GM23248 (cell line): Measurements from ENCODE around the gene KSR2. TPM values are rescaled to one million over a fixed set of nuclear protein-coding genes. Genes with fewer than 3 reads are reported as not detected.

Experiments
- DNase-seq: peaks from one replicate; pipeline ENCODE4 v3.0.0-alpha.2; 2015
- H2AFZ ChIP-seq: fragments of 200-600 bp; sonication (generic); 2 replicates; pipeline ENCODE4 v1.6.1; 2016; ENCODE audit warnings: antibody characterized with exemption
- H3F3A ChIP-seq: fragments of 200-600 bp; sonication (generic); 2 replicates; pipeline ENCODE4 v1.6.1; 2016; ENCODE audit warnings: mild to moderate bottlenecking, antibody characterized with exemption, mixed run types; ENCODE audit not compliant: insufficient read depth
- H3K27ac ChIP-seq: fragments of 200-600 bp; sonication (generic); 2 replicates; pipeline ENCODE4 v1.5.1; 2016; ENCODE audit warnings: mild to moderate bottlenecking
- H3K27me3 ChIP-seq: fragments of 200-600 bp; sonication (generic); replicated peaks from 2 replicates; pipeline ENCODE4 v1.6.1; 2016; ENCODE audit warnings: mild to moderate bottlenecking; ENCODE audit not compliant: insufficient read depth
- H3K36me3 ChIP-seq: fragments of 200-600 bp; sonication (generic); 2 replicates; pipeline ENCODE4 v1.6.1; 2016; ENCODE audit warnings: low read depth, mild to moderate bottlenecking
- H3K4me1 ChIP-seq: fragments of 200-600 bp; sonication (generic); 2 replicates; pipeline ENCODE4 v1.6.1; 2016; ENCODE audit warnings: mild to moderate bottlenecking; ENCODE audit not compliant: insufficient read depth
- H3K4me2 ChIP-seq: fragments of 200-600 bp; sonication (generic); one replicate; pipeline ENCODE4 v1.6.1; 2016; ENCODE audit warnings: mild to moderate bottlenecking; ENCODE audit not compliant: unreplicated experiment
- H3K4me3 ChIP-seq: fragments of 200-600 bp; sonication (generic); 2 replicates; pipeline ENCODE4 v1.5.1; 2016; ENCODE audit warnings: mild to moderate bottlenecking
- H3K79me2 ChIP-seq: fragments of 200-600 bp; sonication (generic); 2 replicates; pipeline ENCODE4 v1.6.1; 2016; ENCODE audit warnings: mild to moderate bottlenecking; ENCODE audit not compliant: insufficient read depth
- H3K9ac ChIP-seq: fragments of 200-600 bp; sonication (generic); 2 replicates; pipeline ENCODE4 v1.6.1; 2016; ENCODE audit warnings: mild to moderate bottlenecking
- H3K9me2 ChIP-seq: fragments of 200-600 bp; sonication (generic); 2 replicates; pipeline ENCODE4 v1.6.1; 2016; ENCODE audit warnings: mixed run types, mild to moderate bottlenecking, moderate library complexity; ENCODE audit not compliant: insufficient read depth
- H3K9me3 ChIP-seq: fragments of 200-600 bp; sonication (generic); one replicate; pipeline ENCODE4 v1.6.1; 2017; ENCODE audit warnings: low read depth
- H4K20me1 ChIP-seq: fragments of 200-600 bp; sonication (generic); 2 replicates; pipeline ENCODE4 v1.6.0; 2016; ENCODE audit not compliant: insufficient read depth
- EZH2 ChIP-seq: fragments of 200-600 bp; sonication (generic); IDR thresholded peaks from 2 replicates; pipeline ENCODE4 v1.6.1; 2018; ENCODE audit warnings: antibody characterized with exemption, mild to moderate bottlenecking; ENCODE audit not compliant: insufficient read depth, poor library complexity, severe bottlenecking
- EZH2phosphoT487 ChIP-seq: fragments of 200-600 bp; sonication (generic); IDR thresholded peaks from 2 replicates; pipeline ENCODE4 v1.6.1; 2018; ENCODE audit warnings: antibody characterized with exemption, moderate library complexity, mild to moderate bottlenecking, low read depth; ENCODE audit not compliant: insufficient read depth
- WGBS, 2 experiments: methylation state at CpG; one replicate each; pipeline ENCODE4 v1.1.6; 2015 to 2017; ENCODE audit warnings: low lambda C conversion rate in 2 of 2, low coverage in 1 of 2; ENCODE audit errors: missing lambda C conversion rate in 2 of 2; 5-methylcytosine and 5-hydroxymethylcytosine counted together
- in situ Hi-C: fragments of 300-500 bp; cut with MboI; formaldehyde crosslinking; loops from 2 replicates; pipeline ENCODE4 v1.15.0; 2020
- polyA plus RNA-seq: library from polyadenylated mRNA; unstranded; fragments of >200 nt; fragmentation: Nextera tagmentation; extraction: Ambion mirVana; gene quantifications from 2 replicates; pipeline ENCODE4 v1.2.1, GENCODE V29; 2016
- total RNA-seq: library from RNA; depleted of rRNA; stranded (reverse); fragments of >200 nt; shearing (Covaris generic); gene quantifications from 2 replicates; pipeline ENCODE4 v1.2.3, GENCODE V29; 2014

KSR2 gene
- total and polyA plus RNA-seq, 2 experiments from 2014 or later, result not detected

DNA sequence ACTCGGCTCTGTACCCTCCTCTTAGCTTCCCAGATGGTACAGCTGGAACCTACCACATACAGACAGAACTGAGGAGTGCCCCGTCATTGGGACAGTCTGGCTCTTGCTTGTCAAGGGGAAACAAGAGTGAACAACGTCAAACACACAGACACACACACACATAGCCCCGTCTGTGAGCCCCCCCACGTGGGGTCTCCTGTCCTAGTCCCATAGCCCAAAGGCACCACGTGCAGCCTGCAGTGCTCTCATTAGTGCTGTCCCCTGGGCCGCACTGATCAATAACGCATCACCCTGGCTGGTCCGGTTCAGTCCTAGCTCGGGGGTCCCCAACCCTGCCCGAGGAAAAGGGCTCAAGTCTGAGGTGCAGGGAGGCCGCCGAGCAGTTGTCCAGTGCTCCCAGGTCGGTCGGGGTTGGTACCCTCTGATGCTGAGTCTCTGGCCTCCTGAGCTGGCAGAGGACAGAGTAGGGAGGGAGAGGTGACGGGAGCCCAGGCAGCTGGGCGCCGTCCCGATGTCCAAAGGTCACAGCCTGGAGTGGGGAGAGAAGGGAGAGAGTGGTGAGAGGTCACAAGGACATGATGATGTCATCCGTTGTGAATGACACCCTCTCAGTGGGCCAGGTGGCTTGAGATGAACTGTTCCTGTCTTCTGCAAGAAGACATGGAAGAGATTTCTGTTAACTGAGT, 502.0 kb downstream of the KSR2 start:
- Histone ChIP-seq H3K9me3 (no peaks in the 10 kb centered on the region), H3K27ac (no peak overlapping the region), H3K9me2 (no peaks in the 10 kb centered on the region), H4K20me1 (no peaks in the 10 kb centered on the region), H3K4me2 (no peak overlapping the region), H2AFZ (no peak overlapping the region), H3K4me1 (no peaks in the 10 kb centered on the region), H3F3A (no peaks in the 10 kb centered on the region), H3K79me2 (no peaks in the 10 kb centered on the region), H3K9ac (no peak overlapping the region), H3K27me3 (no peaks in the 10 kb centered on the region), H3K4me3 (no peak overlapping the region), H3K36me3 (no peaks in the 10 kb centered on the region)
- in situ Hi-C loops, result no loop called here
- DNase-seq, result no peak
- TF ChIP-seq EZH2, result no peak
- no peak for TF ChIP-seq EZH2phosphoT487
- WGBS, 2 experiments, result 45 to 53% methylated on average over 18 to 20 of the region's 20 CpGs

DNA sequence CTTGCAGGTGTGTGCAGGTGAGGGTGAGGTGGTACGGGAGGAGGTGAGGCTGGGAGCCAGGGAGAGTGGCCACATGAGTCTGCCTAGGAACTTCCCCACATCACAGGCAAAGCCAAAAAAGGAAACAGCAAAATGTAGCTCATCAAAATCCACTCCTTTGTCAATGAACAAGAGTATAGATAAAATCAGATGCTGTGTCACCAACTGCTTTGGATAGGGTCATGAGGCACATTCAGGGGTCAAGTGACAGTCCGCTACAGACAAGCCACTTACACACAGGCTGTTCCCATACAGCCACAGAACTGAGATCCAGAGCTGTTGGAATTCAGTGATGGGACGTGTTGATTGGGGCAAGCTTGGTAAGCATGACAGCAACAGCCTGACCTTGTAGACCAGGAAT, 507.1 kb downstream of the KSR2 start:
- Histone ChIP-seq H3K9me3 (no peaks in the 10 kb centered on the region), H3K27me3 (no peaks in the 10 kb centered on the region), H3K4me3 (no peak overlapping the region), H3K9ac (no peak overlapping the region), H3K4me1 (no peaks in the 10 kb centered on the region), H2AFZ (no peak overlapping the region), H3K9me2 (no peaks in the 10 kb centered on the region), H3K79me2 (no peaks in the 10 kb centered on the region), H3F3A (no peaks in the 10 kb centered on the region), H4K20me1 (no peaks in the 10 kb centered on the region), H3K27ac (no peak overlapping the region), H3K4me2 (no peak overlapping the region), H3K36me3 (no peaks in the 10 kb centered on the region)
- no peak for TF ChIP-seq EZH2phosphoT487
- no peak for TF ChIP-seq EZH2
- WGBS, 2 experiments, result 29 to 37% methylated on average over 3 of the region's 3 CpGs
- DNase-seq, result no peak
- in situ Hi-C loops, result no loop called here

DNA sequence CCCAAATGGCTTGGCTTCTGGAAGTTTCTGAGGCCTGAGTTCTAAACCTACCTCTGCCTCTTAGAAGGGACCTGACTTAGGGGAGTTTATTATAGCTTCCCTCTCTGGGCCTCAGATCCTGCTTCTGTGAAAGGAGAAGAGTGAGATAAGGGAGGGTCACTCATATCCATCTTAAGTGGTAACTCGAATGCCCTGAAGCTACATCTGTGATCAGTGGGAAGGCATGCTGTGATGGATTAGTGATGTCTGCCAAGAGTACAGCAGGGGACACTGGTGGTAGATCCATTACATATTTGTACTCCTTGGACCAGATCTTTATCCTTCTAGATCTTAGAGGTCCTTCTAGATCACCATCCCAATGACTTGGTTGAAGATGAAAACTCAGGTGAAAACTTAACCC, 509.6 kb downstream of the KSR2 start:
- 10 to 30% methylated on average over 1 of the region's 1 CpG for WGBS, 2 experiments
- in situ Hi-C loops, result no loop called here
- no peak for TF ChIP-seq EZH2phosphoT487
- TF ChIP-seq EZH2, result no peak
- Histone ChIP-seq H3K4me3 (no peak overlapping the region), H3F3A (no peaks in the 10 kb centered on the region), H3K4me2 (no peak overlapping the region), H4K20me1 (no peaks in the 10 kb centered on the region), H3K27me3 (no peaks in the 10 kb centered on the region), H3K79me2 (no peaks in the 10 kb centered on the region), H3K4me1 (no peaks in the 10 kb centered on the region), H3K9ac (no peak overlapping the region), H3K27ac (no peak overlapping the region), H2AFZ (no peak overlapping the region), H3K9me3 (no peaks in the 10 kb centered on the region), H3K36me3 (no peaks in the 10 kb centered on the region), H3K9me2 (no peaks in the 10 kb centered on the region)
- DNase-seq, result no peak

DNA sequence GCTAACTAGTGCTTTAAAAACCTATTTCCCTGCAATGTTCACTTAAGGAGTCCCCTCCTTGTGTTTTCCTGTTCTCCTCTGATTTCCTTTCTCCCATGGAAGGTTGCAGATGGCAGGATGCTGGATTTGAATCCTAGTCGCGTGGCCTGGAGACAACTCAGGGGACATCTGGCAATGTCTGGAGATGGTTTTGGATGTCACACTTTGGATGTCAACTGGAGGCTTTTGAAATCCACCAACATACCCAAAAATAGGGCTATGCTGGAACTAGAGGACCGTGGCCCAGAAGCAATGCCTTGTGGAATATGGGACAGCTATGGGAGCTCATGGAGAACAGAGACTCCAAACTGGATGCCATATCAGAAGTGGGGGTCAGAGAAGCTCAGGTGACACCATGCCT, 511.6 kb downstream of the KSR2 start:
- TF ChIP-seq EZH2phosphoT487 (no peak), EZH2 (no peak)
- Histone ChIP-seq H3K4me1 (no peaks in the 10 kb centered on the region), H2AFZ (no peak overlapping the region)

More for the DNA sequence above, 511.6 kb downstream of the KSR2 start:
- no peak overlapping the region for H3K4me2 ChIP-seq
- H3F3A ChIP-seq, result no peaks in the 10 kb centered on the region
- H4K20me1 ChIP-seq, result no peaks in the 10 kb centered on the region
- no peak overlapping the region for H3K4me3 ChIP-seq
- in situ Hi-C loops, result no loop called here
- no peak for DNase-seq
- no peaks in the 10 kb centered on the region for H3K79me2 ChIP-seq
- no peak overlapping the region for H3K27ac ChIP-seq
- no peaks in the 10 kb centered on the region for H3K9me3 ChIP-seq
- H3K9ac ChIP-seq, result no peak overlapping the region
- no peaks in the 10 kb centered on the region for H3K36me3 ChIP-seq
- no peaks in the 10 kb centered on the region for H3K27me3 ChIP-seq
- H3K9me2 ChIP-seq, result no peaks in the 10 kb centered on the region
- WGBS, 2 experiments, result 34 to 59% methylated on average over 3 of the region's 3 CpGs
